ENCODE measurements around the gene UGT3A2.

DNA sequence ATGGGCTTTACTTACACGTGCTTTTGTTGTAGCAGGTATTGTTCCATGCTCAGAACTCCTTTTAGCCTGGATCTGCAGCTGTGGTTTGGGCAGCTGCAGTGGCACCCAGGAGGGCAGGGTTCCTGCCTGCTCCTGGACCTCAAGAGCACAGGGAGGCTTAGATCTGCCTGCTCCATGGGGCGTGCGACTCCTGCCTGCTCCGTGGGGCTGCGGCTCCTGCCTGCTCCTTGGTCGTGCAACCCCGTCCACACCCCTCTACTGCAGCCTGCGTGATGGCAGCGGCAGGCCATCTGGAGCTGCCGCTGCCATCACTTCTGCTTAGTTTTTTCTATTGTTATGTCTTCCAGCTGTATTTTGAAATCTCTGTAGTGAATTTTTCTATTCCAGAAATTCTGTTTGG, 11.7 kb upstream of the UGT3A2 start:
- TF ChIP-seq, protein P1, sequence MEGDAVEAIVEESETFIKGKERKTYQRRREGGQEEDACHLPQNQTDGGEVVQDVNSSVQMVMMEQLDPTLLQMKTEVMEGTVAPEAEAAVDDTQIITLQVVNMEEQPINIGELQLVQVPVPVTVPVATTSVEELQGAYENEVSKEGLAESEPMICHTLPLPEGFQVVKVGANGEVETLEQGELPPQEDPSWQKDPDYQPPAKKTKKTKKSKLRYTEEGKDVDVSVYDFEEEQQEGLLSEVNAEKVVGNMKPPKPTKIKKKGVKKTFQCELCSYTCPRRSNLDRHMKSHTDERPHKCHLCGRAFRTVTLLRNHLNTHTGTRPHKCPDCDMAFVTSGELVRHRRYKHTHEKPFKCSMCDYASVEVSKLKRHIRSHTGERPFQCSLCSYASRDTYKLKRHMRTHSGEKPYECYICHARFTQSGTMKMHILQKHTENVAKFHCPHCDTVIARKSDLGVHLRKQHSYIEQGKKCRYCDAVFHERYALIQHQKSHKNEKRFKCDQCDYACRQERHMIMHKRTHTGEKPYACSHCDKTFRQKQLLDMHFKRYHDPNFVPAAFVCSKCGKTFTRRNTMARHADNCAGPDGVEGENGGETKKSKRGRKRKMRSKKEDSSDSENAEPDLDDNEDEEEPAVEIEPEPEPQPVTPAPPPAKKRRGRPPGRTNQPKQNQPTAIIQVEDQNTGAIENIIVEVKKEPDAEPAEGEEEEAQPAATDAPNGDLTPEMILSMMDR (IDR thresholded peaks at IDR 0.05; ENCODE audit: borderline replicate concordance, extremely low read depth, low read length, poor library complexity, severe bottlenecking) = no peak
- TF ChIP-seq EZH2 (IDR thresholded peaks at IDR 0.05; ENCODE audit: borderline replicate concordance, low read depth, low read length, severe bottlenecking) = no peak
